HEK293 (cell line): ENCODE data around the gene PPP4R4.

Source experiments
- CTCF ChIA-PET: fragments of 350-600 bp; formaldehyde crosslinking; extraction: SDS; loops from one replicate; lab custom pipeline; 2021; ENCODE audit warnings: antibody characterized with exemption; lab: Yijun Ruan, JAX
- POLR2A ChIA-PET: fragments of 300-600 bp; formaldehyde crosslinking; extraction: SDS; loops from one replicate; lab custom pipeline; 2020; ENCODE audit warnings: antibody characterized with exemption, inconsistent platforms; lab: Yijun Ruan, JAX
- H3K27ac ChIP-seq: fragments of 200-500 bp; sonication (Bioruptor generic); 2 replicates; pipeline ENCODE4 v1.5.1; 2014; ENCODE audit warnings: low read depth, low read length, control low read depth, inconsistent platforms; ENCODE audit errors: extremely low read depth
- H3K36me3 ChIP-seq, 2 experiments: fragments of 200-500 bp in 1 of 2; sonication (Bioruptor generic) in 1 of 2; 1 replicate in 1 of 2; 2 replicates in 1 of 2; pipeline ENCODE4 v1.5.1; 2014 to 2017; ENCODE audit warnings: inconsistent platforms in 2 of 2, low read length in 2 of 2; ENCODE audit not compliant: control insufficient read depth in 2 of 2, insufficient read depth in 1 of 2
- H3K4me1 ChIP-seq: fragments of 200-500 bp; sonication (Bioruptor generic); 2 replicates; pipeline ENCODE4 v1.5.1; 2014; ENCODE audit warnings: mild to moderate bottlenecking, low read length, inconsistent platforms; ENCODE audit not compliant: control insufficient read depth, insufficient read depth
- H3K4me3 ChIP-seq: 2 replicates; pipeline ENCODE4 v1.5.1; 2011; ENCODE audit warnings: low read depth, mild to moderate bottlenecking, control low read depth, low read length, moderate library complexity
- H3K9me3 ChIP-seq: fragments of 200-500 bp; sonication (Bioruptor generic); 2 replicates; pipeline ENCODE4 v1.5.1; 2014; ENCODE audit warnings: low read depth, low read length, inconsistent platforms; ENCODE audit not compliant: control insufficient read depth, insufficient read depth
- BCL11A ChIP-seq: fragments of 450-650 bp; formaldehyde crosslinking; IDR thresholded peaks from 2 replicates; pipeline ENCODE4 v1.5.1; 2016; ENCODE audit warnings: low read depth, missing biosample characterization, missing genetic modification characterization
- ELK4 ChIP-seq: IDR thresholded peaks from 2 replicates; pipeline ENCODE4 v1.6.1; 2011; ENCODE audit warnings: mild to moderate bottlenecking, low read depth, low read length, borderline replicate concordance
- KLF9 ChIP-seq: fragments of 450-650 bp; formaldehyde crosslinking; IDR thresholded peaks from 2 replicates; pipeline ENCODE4 v1.5.1; 2016; ENCODE audit warnings: missing biosample characterization, missing genetic modification characterization, low read depth
- REPIN1 ChIP-seq: fragments of 450-650 bp; formaldehyde crosslinking; IDR thresholded peaks from 2 replicates; pipeline ENCODE4 v1.5.1; 2017; ENCODE audit warnings: missing biosample characterization, missing genetic modification characterization, low read depth
- REST ChIP-seq: fragments of 450-650 bp; formaldehyde crosslinking; IDR thresholded peaks from 2 replicates; pipeline ENCODE4 v1.5.1; 2016; ENCODE audit warnings: missing biosample characterization, missing genetic modification characterization
- ZBTB49 ChIP-seq: fragments of 450-650 bp; formaldehyde crosslinking; IDR thresholded peaks from 2 replicates; pipeline ENCODE4 v1.5.1; 2016; ENCODE audit warnings: missing biosample characterization, missing genetic modification characterization, low read depth
- ZNF148 ChIP-seq: fragments of 450-650 bp; formaldehyde crosslinking; IDR thresholded peaks from 2 replicates; pipeline ENCODE4 v1.5.0; 2017; ENCODE audit warnings: missing biosample characterization, missing genetic modification characterization, borderline replicate concordance
- ZNF169 ChIP-seq: fragments of 450-650 bp; formaldehyde crosslinking; IDR thresholded peaks from 2 replicates; pipeline ENCODE4 v1.5.1; 2016; ENCODE audit warnings: missing biosample characterization, missing genetic modification characterization
- ZNF175 ChIP-seq: fragments of 450-650 bp; formaldehyde crosslinking; IDR thresholded peaks from 2 replicates; pipeline ENCODE4 v1.5.1; 2016; ENCODE audit warnings: missing biosample characterization, missing genetic modification characterization
- ZNF211 ChIP-seq: fragments of 450-650 bp; formaldehyde crosslinking; IDR thresholded peaks from 2 replicates; pipeline ENCODE4 v1.5.1; 2016; ENCODE audit warnings: low read depth, missing biosample characterization, missing genetic modification characterization
- ZNF404 ChIP-seq: fragments of 450-650 bp; formaldehyde crosslinking; IDR thresholded peaks from 2 replicates; pipeline ENCODE4 v1.5.1; 2017; ENCODE audit warnings: missing biosample characterization, missing genetic modification characterization
- ZNF433 ChIP-seq: fragments of 450-650 bp; formaldehyde crosslinking; IDR thresholded peaks from 2 replicates; pipeline ENCODE4 v1.5.1; 2016; ENCODE audit warnings: missing biosample characterization, missing genetic modification characterization, low read depth
- ZNF558 ChIP-seq: fragments of 450-650 bp; formaldehyde crosslinking; IDR thresholded peaks from 2 replicates; pipeline ENCODE4 v1.5.1; 2016; ENCODE audit warnings: missing biosample characterization, missing genetic modification characterization
- ZNF610 ChIP-seq: fragments of 450-650 bp; formaldehyde crosslinking; IDR thresholded peaks from 2 replicates; pipeline ENCODE4 v1.5.1; 2016; ENCODE audit warnings: missing biosample characterization, missing genetic modification characterization, borderline replicate concordance
- ZNF658 ChIP-seq: fragments of 450-650 bp; formaldehyde crosslinking; IDR thresholded peaks from 2 replicates; pipeline ENCODE4; 2016; ENCODE audit warnings: missing biosample characterization, missing genetic modification characterization
- ZNF670 ChIP-seq: fragments of 450-650 bp; formaldehyde crosslinking; IDR thresholded peaks from 2 replicates; pipeline ENCODE4 v1.5.1; 2016; ENCODE audit warnings: missing biosample characterization, missing genetic modification characterization, low read depth
- ZNF776 ChIP-seq: fragments of 450-650 bp; formaldehyde crosslinking; IDR thresholded peaks from 2 replicates; pipeline ENCODE4 v1.5.0; 2017; ENCODE audit warnings: missing biosample characterization, missing genetic modification characterization, borderline replicate concordance
- ZNF785 ChIP-seq: fragments of 450-650 bp; formaldehyde crosslinking; IDR thresholded peaks from 2 replicates; pipeline ENCODE4 v1.5.1; 2016; ENCODE audit warnings: missing biosample characterization, missing genetic modification characterization
- ZSCAN18 ChIP-seq: fragments of 450-650 bp; formaldehyde crosslinking; IDR thresholded peaks from 2 replicates; pipeline ENCODE4 v1.5.1; 2016; ENCODE audit warnings: missing biosample characterization, missing genetic modification characterization

Gene PPP4R4

GRCh38 chr14:94192536-94192935 is 18.4 kb downstream of the PPP4R4 start:
- no peak overlapping the region for H3K4me3 ChIP-seq
- no peak overlapping the region for H3K27ac ChIP-seq
- no peaks in the 10 kb centered on the region for H3K9me3 ChIP-seq
- ChIA-PET POLR2A (no interaction called here), CTCF (interaction anchor here (1.0 to 3.1 kb wide), 2 partner anchors 12 to 56 kb away, joined by 4 to 18 read pairs; no protein-coding TSS in a partner anchor)
- TF ChIP-seq BCL11A (no peak), ZNF169 (no peak), ZNF610 (tag by site-specific recombination) (no peak), ZSCAN18 (tag by site-specific recombination) (no peak), ZNF211 (tag by site-specific recombination) (no peak), ELK4 (no peak), ZNF175 (tag by site-specific recombination) (no peak), ZBTB49 (no peak), REPIN1 (tag by site-specific recombination) (no peak), ZNF433 (tag by site-specific recombination) (no peak), REST (no peak), ZNF658 (tag by site-specific recombination) (no peak), ZNF148 (tag by site-specific recombination) (no peak)
- H3K4me1 ChIP-seq = no peaks in the 10 kb centered on the region
- H3K36me3 ChIP-seq = no peaks in the 10 kb centered on the region

- no peak overlapping the region for H3K4me3 ChIP-seq
- no peaks in the 10 kb centered on the region for H3K36me3 ChIP-seq
- ChIA-PET POLR2A (no interaction called here), CTCF (interaction anchor here (0.6 to 1.1 kb wide), 4 partner anchors 13 to 298 kb away, joined by 3 to 4 read pairs (median 4); no protein-coding TSS in a partner anchor)
- H3K4me1 ChIP-seq = no peaks in the 10 kb centered on the region
- H3K27ac ChIP-seq = no peak overlapping the region
- no peaks in the 10 kb centered on the region for H3K9me3 ChIP-seq
- TF ChIP-seq ZNF558 (tag by site-specific recombination) (no peak), KLF9 (tag by site-specific recombination) (no peak), ZNF404 (tag by site-specific recombination) (no peak), ZNF670 (tag by site-specific recombination) (no peak), ZNF776 (tag by site-specific recombination) (no peak), ZNF785 (tag by site-specific recombination) (no peak)
Observed at GRCh38 chr14:94193776-94194175, 19.7 kb downstream of the PPP4R4 start.
